ENCODE data around the gene RET.
"Not testable (repeated sequence)": the region's sequence is repeated elsewhere in the genome, so short reads cannot be mapped to it uniquely, and the experiment has no call there.

The RET gene

GRCh38 chr10:43091846-43092245 lies 15.0 kb downstream of the RET start:
- Histone ChIP-seq H3K4me2 (no peak overlapping the region), H3K9ac (no peak overlapping the region), H3K27ac (no peak overlapping the region), H3K4me3 (IDR thresholded peaks at IDR 0.05; ENCODE audit: insufficient read depth, low read depth, low read length) (no peak overlapping the region), H3K79me2 (ENCODE audit: insufficient read depth, low read depth) (no peaks in the 10 kb centered on the region), H3K4me1 (ENCODE audit: low read depth, poor library complexity, severe bottlenecking) (no peaks in the 10 kb centered on the region), H3K36me3 (ENCODE audit: insufficient read depth) (no peaks in the 10 kb centered on the region), H2AFZ (ENCODE audit: low read depth) (no peak overlapping the region), H3K27me3 (ENCODE audit: insufficient read depth, low read depth) (no peaks in the 10 kb centered on the region), H4K20me1 (ENCODE audit: insufficient read depth) (no peaks in the 10 kb centered on the region)
- no peak for TF ChIP-seq CTCF (conservative IDR thresholded peaks at IDR 0.05; ENCODE audit: low read depth, low read length)

- TF ChIP-seq CTCF (conservative IDR thresholded peaks at IDR 0.05; ENCODE audit: low read depth, low read length), result no peak
- no peaks in the 10 kb centered on the region for H3K27me3 ChIP-seq (ENCODE audit: insufficient read depth, low read depth)
- no peaks in the 10 kb centered on the region for H3K4me1 ChIP-seq (ENCODE audit: low read depth, poor library complexity, severe bottlenecking)
- no peaks in the 10 kb centered on the region for H3K36me3 ChIP-seq (ENCODE audit: insufficient read depth)
- no peak overlapping the region for H3K4me3 ChIP-seq (IDR thresholded peaks at IDR 0.05; ENCODE audit: insufficient read depth, low read depth, low read length)
- no peak overlapping the region for H2AFZ ChIP-seq (ENCODE audit: low read depth)
- no peaks in the 10 kb centered on the region for H3K79me2 ChIP-seq (ENCODE audit: insufficient read depth, low read depth)
- no peaks in the 10 kb centered on the region for H4K20me1 ChIP-seq (ENCODE audit: insufficient read depth)
- no peak overlapping the region for H3K4me2 ChIP-seq
- H3K9ac ChIP-seq, result no peak overlapping the region
- H3K27ac ChIP-seq, result no peak overlapping the region
These were observed 16.7 kb downstream of the RET start for GRCh38 chr10:43093423-43094076.

- Histone ChIP-seq H3K27ac (no peak overlapping the region), H3K36me3 (ENCODE audit: insufficient read depth) (no peaks in the 10 kb centered on the region), H3K4me1 (ENCODE audit: low read depth, poor library complexity, severe bottlenecking) (no peaks in the 10 kb centered on the region), H2AFZ (ENCODE audit: low read depth) (no peak overlapping the region), H3K27me3 (ENCODE audit: insufficient read depth, low read depth) (no peaks in the 10 kb centered on the region), H3K9ac (no peak overlapping the region), H4K20me1 (ENCODE audit: insufficient read depth) (no peaks in the 10 kb centered on the region), H3K4me3 (IDR thresholded peaks at IDR 0.05; ENCODE audit: insufficient read depth, low read depth, low read length) (no peak overlapping the region), H3K4me2 (no peak overlapping the region), H3K79me2 (ENCODE audit: insufficient read depth, low read depth) (no peaks in the 10 kb centered on the region)
- TF ChIP-seq CTCF (conservative IDR thresholded peaks at IDR 0.05; ENCODE audit: low read depth, low read length), result no peak
These were observed 17.2 kb downstream of the RET start for GRCh38 chr10:43094085-43094484.

- not testable (repeated sequence) for H3K4me3 ChIP-seq (IDR thresholded peaks at IDR 0.05; ENCODE audit: insufficient read depth, low read depth, low read length); H3K9ac ChIP-seq; H3K4me1 ChIP-seq (ENCODE audit: low read depth, poor library complexity, severe bottlenecking); H3K79me2 ChIP-seq (ENCODE audit: insufficient read depth, low read depth); H3K27me3 ChIP-seq (ENCODE audit: insufficient read depth, low read depth); H2AFZ ChIP-seq (ENCODE audit: low read depth); H4K20me1 ChIP-seq (ENCODE audit: insufficient read depth); H3K4me2 ChIP-seq; H3K36me3 ChIP-seq (ENCODE audit: insufficient read depth); H3K27ac ChIP-seq
These were observed 22.5 kb downstream of the RET start for GRCh38 chr10:43099339-43099738.

GRCh38 chr10:43099928-43100327 lies 23.1 kb downstream of the RET start:
- Histone ChIP-seq H3K27ac (no peak overlapping the region), H4K20me1 (ENCODE audit: insufficient read depth) (no peaks in the 10 kb centered on the region), H3K36me3 (ENCODE audit: insufficient read depth) (no peaks in the 10 kb centered on the region), H3K9ac (no peak overlapping the region), H3K27me3 (ENCODE audit: insufficient read depth, low read depth) (no peaks in the 10 kb centered on the region), H3K4me2 (no peak overlapping the region), H3K79me2 (ENCODE audit: insufficient read depth, low read depth) (no peaks in the 10 kb centered on the region), H3K4me3 (IDR thresholded peaks at IDR 0.05; ENCODE audit: insufficient read depth, low read depth, low read length) (no peak overlapping the region), H2AFZ (ENCODE audit: low read depth) (no peak overlapping the region), H3K4me1 (ENCODE audit: low read depth, poor library complexity, severe bottlenecking) (no peaks in the 10 kb centered on the region)
- no peak for TF ChIP-seq CTCF (conservative IDR thresholded peaks at IDR 0.05; ENCODE audit: low read depth, low read length)

Measured in KMS-11 (cell line).